AG20443 (cell line): ENCODE data around the gene BCL7B.
"Not testable (repeated sequence)": the region's sequence is repeated elsewhere in the genome, so short reads cannot be mapped to it uniquely, and the experiment has no call there.

Experiments used
- DNase-seq: peaks from one replicate; pipeline ENCODE4 v3.0.0; 2012; ENCODE audit warnings: low spot score, mixed read lengths

BCL7B gene

DNA sequence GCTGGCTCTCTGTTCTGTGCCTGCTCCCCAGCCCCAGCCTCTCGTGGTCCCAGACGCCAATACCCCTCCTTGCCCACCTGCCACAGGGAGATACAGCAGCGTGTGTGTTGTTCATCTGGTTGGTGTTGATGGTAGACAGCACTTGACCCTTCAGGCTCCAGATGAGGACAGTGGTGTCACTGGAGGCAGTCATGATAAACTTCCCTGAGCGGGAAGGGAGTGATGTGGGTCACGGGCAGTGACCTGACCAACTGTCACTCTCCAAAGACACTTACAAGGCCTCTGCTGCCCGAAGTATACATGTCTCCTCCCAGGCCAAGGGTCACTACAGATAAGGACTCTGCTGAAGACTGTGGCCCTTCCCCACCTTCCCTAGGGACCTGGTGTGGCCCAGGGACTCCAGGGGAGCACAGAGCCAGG lies 15.3 kb upstream of the BCL7B start:
- DNase-seq: no peak

DNA sequence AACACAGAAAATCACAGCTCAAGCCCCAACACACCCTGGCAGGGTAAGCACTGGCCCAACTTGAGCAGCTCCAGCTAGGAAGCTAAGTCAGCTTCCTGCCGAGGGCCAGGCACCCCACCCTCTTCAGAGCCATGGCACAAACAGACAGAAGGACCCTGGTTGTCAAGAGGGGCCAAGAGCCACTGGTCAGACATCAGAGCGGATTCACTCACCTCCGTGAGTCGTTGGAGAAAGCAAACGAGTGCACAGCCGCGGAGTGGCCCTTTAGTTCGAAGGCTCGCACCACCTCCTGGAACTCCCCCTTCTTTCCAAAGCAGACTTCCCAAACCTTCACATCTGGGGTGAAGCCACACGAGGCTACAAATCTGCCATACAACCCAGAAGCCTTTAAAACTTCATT lies 13.5 kb upstream of the BCL7B start:
- DNase-seq: no peak

DNA sequence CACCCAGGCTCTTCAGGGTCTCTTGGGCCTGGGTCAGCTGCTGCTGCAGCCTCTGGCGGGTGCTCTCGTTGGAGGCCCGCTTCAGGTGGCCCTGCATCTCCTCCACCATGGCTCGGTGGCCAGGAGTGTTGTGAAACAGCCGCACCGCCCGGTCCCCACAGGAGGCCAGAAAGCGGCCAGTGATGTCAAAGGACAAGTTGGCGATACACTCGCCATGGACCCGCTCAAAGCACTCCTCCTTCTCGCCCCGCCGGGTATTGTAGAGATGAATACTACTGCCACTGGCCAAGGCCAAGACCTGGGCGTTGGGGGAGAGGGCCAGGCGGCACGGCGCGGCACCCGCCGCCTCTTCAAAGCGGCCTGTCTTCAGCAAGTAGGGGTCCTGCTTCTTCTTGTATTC lies 13.0 kb upstream of the BCL7B start:
- no peak for DNase-seq

DNA sequence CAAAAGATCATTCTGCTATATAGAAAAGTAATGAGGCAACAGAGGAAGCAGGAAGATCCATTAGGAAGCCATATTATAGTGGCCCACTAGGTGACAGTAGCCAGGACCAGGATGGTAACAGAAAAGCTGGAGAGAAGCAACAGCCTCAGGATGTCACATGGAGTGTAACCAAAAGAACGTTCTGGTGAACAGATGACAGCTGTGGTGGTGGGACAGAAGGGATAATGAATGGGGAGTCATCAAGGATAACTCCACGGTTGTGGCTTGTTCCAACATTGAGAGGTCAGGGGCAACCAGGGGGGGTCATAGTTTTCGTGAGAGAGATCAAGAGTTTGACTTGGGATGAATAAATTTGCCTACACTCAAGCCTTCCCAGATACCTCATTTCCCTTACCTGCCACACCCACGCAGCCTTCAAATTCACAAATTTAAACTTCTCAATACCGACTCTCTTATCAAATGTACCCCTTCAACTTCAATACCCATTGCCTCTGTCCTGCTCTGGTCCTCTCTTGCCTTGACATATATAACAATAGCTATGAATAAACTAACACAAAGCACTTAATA lies 11.6 kb upstream of the BCL7B start:
- DNase-seq: no peak

DNA sequence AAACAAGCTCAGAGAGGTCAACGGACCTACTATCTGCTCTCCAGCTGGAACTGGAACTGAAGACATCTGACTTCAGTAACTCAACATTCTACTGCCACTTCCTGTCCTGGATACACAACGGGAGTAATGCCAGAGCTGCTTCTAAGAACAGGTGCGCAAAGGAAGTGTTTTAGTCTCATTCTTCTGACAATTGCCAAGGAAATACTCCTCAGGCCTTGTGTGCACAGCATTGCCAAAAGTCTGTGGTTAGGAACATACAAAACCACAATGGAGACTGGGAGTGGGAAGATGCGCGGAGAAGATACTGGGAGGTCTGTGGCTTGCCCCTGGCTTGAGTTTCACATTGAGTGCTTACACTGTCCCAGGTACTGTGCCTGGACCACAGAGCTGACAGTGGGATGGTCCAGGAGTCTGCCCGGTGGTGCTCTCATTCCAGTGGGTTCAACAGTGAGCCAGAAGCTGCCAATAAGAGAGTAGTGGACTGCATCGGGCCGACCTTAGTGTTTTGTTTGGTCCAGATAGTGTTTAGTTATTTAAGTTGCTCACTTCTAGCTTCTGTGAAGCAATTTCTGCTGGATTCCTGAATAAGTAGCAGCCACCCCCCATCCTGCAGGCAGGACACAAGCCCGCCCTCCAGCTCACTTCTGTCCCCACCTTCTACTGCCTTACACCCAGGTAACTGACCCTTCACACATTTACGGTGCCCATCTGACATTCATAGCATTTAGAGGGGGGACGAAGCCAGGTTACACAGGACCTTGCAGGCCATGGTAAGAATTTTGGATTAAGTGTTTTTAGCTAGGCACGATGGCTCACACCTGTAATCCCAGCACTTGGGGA lies 10.6 kb upstream of the BCL7B start:
- DNase-seq: no peak

DNA sequence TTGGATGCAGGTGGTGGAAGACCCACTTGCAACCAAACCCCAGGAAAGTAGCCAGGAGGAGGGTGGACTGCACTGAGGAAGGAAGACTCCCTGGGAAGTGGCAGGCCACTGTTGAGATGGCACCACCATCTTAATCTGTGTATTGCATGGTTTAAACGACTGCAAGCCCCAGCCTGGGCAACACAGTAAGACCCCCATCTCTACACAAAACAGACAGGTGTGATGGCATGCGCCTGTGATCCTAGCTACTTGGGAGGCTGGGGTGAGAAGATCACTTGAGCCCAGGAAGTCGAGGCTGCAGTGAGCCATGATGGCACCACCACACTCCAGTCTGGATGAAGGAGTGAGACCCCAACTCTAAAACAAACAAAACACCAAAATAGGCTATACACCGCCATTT lies 9.7 kb upstream of the BCL7B start:
- DNase-seq: no peak

DNA sequence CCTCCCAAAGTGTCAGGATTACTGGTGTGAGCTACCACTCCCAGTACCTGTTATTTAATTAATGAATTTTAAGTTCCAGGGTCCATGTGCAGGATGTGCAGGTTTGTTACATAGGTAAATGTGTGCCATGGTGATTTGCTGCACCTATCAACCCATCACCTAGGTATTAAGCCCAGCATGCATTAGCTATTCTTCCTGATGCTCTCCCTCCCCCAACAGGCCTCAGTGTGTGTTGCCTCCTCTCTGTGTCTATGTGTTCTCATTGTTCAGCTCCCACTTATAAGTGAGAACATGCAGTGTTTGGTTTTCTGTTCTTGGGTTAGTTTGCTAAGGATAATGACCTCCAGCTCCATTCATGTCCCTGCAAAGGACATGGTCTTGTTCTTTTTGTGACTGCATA lies 8.9 kb upstream of the BCL7B start:
- DNase-seq: not testable (repeated sequence)

DNA sequence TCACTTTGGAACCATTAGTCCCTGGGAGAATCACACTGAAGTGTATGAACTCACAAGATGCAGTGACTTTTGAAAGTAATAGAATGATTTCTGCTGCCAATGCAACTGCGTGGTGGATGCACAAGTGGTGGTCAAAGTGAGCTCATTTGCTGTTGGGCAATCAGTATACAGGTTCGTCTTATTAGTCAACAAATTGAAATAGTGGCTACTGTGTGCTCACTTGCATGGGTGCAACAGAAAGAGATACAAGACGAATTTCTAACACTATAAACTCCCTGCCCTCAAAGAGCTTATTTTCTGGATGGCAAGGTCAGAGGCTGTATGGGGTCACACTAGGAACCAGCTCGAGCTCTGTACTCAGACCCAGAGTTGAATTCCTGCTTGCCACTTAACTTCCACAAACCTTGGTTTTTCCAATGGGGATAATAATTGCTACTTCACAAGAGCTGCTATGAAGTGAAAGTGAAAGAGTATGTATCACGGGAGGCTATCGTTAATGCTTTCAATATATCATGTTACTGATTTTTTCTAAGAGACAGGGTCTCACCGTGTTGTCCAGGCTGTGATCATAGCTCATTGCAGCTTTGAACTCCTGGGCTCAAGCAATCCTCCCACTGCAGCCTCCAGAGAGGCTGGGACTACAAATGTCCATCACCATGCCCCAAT lies 8.3 kb upstream of the BCL7B start:
- DNase-seq: no peak

DNA sequence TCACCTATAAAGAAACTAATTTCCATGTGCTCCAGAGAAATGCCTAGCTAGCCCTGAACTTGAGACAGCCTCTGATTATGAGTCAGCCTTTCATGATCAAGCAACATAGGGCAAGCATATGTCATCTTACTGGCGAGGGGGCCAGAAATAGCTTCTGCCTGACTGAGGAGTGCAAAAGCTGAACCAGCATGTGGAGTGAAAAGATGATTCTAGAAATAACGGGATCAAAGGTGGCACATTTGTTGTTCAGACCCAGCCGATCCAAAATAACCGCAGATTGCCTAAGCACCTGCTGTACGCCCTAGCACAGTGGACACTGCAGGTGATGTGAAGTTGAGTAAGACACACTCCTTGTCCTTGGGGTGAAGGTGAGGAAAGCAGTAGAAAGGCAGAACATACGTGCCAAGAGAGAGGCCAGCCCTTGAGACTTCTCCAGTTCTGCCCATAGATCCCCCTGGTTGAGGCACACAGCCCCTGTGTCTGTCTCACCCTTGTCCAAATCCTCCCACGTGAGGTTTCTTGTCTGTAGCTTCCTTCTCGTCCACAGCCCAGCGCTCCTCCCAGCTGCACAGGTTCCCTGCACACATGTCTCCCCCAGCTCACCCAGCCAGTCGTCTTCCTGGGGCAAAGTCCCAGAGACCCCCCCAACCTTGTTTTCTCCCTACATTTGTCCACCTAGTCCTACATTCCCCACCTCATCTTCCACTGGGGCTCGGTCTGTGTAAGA lies 2.8 kb upstream of the BCL7B start:
- peak; percentile 83 for DNase-seq

DNA sequence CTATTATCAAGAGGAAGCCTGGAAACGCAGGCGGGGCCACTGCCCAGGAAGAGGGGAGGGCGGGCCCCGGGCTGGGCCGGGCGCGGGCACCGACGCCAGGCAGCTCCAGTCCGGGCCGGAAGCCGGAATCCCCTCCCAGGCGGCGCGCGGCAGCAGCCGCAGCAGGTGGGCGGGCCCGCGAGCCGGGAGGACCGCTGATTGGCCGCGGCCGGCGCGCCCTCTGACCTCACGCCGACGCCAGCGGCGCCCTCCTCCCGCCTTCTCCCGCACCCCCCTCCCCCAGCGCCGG lies 438 bp downstream of the BCL7B start:
- peak; percentile 99 for DNase-seq

DNA sequence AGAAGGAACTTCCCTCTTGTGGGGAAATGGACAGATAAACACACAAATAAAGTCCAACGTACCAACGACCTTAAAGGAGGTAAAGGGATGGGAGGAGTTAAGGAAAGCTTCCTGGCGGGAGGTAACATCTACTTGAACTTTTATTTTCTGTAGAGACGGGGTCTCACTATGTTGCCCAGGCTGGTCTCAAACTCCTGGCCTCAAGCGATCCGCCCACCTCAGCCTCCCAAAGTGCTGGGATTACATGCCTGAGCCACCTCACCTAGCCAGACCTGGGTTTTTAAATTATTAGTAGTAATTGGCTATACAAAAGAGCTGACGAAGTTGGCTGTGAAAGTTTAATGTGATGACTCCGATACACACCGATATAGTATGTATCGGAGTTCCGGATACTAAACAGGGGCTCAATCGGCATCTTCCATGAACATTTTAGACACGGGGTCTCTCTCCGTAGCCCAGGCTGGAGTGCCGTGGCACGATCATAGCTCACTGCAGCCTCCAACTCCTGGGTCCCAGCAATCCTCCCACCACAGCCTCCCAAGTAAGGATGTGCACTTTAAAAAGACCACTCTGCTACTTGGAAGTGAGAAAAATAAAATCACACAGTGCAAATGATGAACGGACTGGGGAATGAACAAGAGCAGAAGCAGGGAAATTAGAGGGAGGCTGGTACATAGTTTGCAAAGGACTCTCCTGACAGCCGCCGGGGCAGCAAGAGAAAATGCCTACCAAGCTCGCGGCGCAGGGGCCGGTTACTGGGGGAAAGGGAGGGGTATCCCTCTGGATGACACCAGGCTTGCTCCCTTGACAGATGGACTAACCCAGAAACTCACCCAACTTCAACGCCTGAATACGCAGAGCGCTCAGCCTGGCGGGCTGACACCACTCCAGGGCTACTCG lies 1.0 kb downstream of the BCL7B start:
- no peak for DNase-seq

DNA sequence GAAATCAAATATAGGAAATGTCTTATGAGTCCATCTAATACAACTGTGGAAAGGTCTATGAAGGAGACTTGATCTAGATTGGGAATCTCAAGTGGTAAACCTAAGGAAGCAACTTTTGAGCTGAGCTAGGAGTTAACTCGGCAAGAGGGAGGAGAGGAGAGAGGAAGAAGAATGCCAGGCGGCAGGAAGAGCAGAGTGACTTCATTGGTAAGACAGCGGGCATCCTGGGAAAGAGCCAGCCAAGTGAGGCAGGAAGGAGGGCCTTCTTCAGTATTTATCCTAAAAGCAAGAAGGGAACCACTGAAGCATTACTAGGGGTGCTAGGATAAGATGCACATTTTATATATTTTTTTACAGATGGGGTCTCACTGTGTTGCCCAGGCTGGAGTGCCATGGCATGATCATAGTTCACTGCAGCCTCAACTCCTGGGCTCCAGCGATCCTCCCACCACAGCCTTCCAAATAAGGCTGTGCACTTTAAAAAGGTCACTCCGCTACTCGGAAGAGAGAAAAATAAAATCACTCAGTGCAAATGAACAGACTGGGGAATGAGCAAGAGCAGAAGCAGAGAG lies 2.0 kb downstream of the BCL7B start:
- peak; percentile 40 for DNase-seq

DNA sequence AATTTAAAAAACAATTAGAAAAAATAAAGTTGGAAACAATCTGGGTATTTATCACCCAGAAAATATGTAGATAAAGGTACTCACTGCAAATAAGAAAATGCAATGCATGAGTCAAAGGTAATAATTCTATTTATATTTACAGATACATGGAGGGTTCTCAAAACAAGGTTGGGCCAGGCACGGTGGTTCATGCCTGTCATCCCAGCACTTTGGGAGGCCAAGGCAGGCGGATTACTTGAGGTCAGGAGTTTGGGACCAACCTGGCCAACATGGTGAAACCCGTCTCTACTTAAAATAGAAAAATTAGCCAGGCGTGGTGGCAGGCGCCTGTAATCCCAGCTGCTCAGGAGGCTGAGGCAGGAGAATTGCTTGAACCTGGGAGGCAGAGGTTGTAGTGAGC lies 7.4 kb downstream of the BCL7B start:
- not testable (repeated sequence) for DNase-seq

DNA sequence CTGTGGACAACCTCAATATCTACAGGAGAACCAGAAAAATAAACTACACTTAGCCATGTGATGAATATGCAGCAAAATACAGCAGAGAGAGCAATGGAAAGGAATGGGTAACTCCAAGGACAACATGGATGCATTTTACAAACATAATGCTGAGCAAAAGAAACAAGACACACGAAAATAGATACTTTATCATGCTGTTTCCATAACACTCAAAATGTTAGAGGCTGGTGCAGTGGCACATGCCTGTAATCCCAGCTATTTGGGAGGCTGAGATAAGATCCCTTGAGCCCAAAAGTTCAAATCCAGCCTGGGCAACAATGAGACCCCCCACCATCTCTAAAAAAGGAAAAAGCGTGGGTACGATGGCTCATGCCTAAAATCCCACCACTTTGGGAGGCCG lies 8.3 kb downstream of the BCL7B start:
- DNase-seq: no peak

DNA sequence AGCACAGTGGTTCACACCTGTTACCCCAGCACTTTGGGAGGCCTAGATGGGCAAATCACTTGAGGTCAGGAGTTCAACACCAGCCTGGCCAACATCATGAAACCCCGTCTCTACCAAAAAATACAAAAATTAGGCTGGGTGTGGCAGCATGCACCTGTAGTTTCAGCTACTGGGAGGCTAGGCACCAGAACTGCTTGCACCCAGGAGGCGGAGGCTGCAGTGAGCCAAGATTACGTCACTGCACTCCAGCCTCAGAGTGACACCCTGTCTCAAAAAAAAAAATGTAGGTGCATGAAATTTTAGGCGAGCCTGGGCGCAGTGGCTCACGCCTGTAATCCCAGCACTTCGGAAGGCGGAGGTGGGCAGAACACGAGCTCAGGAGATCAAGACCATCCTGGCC lies 9.6 kb downstream of the BCL7B start:
- no peak for DNase-seq

DNA sequence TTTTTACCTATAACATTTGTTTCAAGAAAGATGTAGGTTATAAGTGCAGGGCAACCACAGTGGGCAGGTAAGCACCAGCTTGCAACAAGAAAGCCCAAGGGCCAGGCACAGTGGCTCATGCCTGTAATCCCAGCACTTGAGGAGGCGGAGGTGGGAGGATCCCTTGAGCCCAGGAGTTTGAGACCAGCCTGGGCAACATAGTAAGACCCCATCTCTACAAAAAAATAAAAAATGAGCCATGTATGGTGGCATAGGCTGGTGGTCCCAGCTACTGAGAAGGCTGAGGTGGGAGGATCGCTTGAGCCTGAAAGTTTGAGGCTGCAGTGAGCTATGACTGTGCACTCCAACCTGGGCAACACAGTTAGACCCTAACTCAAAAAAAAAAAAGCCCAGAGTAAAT lies 12.8 kb downstream of the BCL7B start:
- DNase-seq: no peak

DNA sequence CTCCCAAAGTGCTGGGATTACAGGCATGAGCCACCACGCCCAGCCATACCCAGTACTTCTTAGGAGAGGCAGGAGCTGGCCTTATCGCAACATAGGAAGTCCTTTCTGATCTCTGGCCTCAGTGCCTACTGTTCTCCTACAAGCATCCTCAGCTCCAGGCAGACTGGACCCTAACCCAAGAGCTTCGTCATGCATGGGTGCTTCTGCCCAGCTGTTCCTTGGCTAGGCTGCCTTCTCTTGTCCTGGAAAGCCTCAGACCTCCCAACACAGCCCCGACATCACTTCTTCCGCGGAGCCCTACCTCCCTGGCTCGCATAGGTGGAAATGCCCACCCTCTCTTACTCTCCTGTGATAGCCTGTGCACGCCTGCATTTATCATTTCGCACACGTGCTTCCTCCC lies 15.8 kb downstream of the BCL7B start:
- no peak for DNase-seq

DNA sequence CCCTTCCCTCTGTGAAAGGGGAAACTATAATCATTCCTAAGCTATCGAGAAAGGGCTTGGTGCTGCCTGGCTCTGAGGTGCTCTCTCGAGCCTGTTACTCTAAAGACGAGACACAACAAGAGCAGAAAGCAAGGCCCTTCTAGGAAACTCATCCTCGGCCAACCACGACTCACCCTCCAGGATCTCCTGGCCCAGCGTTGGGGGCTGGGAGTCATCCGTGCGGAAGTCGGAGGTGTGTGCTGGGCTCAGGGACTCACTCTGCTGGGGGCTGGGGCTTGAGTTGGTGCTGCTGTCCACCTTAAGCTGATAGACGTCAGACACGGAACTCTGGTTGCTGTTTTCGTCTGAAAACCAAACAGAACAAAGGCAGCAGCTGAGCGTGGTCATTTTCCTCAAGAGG lies 17.8 kb downstream of the BCL7B start:
- DNase-seq: no peak

DNA sequence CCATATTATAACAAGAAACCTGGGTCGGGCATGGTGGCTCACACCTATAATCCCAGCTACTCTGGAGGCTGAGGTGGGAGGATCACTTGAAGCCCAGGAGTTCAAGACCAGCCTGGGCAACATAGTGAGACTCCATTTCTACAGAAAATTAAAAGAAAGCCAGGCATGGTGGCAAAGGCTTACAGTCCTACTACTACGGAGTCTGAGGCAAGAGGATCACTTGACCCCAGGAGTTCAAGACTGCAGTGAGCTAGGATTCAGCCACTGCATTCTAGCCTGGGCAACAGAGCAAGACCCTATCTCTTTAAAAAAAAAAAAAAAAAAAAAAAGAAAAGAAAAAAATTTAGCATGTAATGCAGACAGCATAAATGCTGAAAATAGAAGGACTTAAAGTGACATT lies 19.0 kb downstream of the BCL7B start:
- DNase-seq: not testable (repeated sequence)

DNA sequence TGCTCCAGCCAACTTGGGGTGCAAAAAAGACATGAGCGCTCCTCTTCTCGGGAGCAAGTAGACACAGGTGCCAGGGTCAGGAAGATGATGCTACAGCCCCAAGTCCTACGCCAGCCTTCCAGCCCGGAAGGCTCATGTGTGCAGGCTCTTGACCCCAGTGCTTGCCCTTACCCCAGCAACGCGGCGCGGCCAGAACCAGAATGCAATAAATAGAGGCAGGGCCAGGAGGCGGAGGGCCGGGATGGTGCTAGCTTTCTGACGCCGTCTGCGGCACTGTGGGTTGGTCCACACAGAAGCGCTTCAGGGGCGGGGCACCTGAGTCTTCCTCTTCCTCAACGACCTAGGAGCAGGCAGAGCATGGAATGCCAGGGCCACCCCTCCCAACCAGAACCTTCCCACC lies 20.4 kb downstream of the BCL7B start:
- no peak for DNase-seq

DNA sequence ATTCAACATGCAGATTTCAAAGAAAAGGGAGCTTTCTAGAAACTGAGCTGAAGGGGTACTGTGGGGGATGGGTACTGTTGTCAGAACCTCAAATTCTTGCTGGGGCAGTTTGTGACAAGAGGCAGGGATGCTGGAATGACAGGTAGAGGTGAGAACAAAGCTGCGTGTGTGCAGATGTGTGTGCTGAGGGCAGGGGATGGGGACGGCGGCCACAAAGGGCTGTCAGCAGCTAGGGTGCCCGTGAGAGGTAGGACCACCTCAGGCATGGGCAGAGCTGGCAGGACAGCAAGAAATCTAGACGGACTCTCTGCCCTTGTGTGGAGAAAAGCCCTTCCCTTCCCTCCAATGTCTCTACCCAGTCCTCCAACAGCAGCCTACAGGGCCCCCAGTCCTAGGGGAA lies 21.0 kb downstream of the BCL7B start:
- DNase-seq: no peak

DNA sequence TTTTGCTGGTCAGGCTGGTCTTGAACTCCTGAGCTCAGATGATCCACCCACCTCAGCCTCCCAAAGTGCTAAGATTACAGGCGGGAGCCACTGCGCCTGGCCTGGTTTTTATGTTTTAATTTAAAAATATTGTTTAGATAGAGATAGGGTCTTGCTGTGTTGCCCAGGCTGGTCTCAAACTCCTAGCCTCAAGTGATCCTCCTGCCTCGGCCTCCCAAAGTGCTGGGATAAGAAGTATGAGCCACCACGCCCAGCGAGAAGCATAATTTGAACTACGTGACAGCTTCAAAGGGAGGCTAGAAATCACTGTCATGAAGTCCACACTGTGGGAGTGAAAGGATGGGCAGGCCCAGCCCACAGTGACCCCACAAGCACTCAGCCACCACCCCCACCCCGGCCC lies 21.6 kb downstream of the BCL7B start:
- not testable (repeated sequence) for DNase-seq
